ENCODE results near the gene BCL2.
"Not testable (repeated sequence)": the region's sequence is repeated elsewhere in the genome, so short reads cannot be mapped to it uniquely, and the experiment has no call there.

Gene BCL2

GRCh38 chr18:63191413-63191812 lies 128.2 kb downstream of the BCL2 start:
- no peak for TF ChIP-seq RARB (CRISPR knock-in tag; IDR thresholded peaks at IDR 0.05)
- no peak for TF ChIP-seq TCF4 (CRISPR knock-in tag; IDR thresholded peaks at IDR 0.05; ENCODE audit: borderline replicate concordance)
- no peak for TF ChIP-seq TOX (CRISPR knock-in tag; IDR thresholded peaks at IDR 0.05; ENCODE audit: borderline replicate concordance)
- TF ChIP-seq ZNF565 (CRISPR knock-in tag; conservative IDR thresholded peaks at IDR 0.05; ENCODE audit: low read depth): no peak
- TF ChIP-seq ISL1 (CRISPR knock-in tag; IDR thresholded peaks at IDR 0.05): no peak
- no peak for TF ChIP-seq ZC3H10 (CRISPR knock-in tag; IDR thresholded peaks at IDR 0.05)
- TF ChIP-seq GLIS3 (CRISPR knock-in tag; IDR thresholded peaks at IDR 0.05): no peak
- no peak for TF ChIP-seq ZNF70 (CRISPR knock-in tag; IDR thresholded peaks at IDR 0.05)
- TF ChIP-seq ZNF8 (CRISPR knock-in tag; IDR thresholded peaks at IDR 0.05): no peak
- TF ChIP-seq POU6F1 (CRISPR knock-in tag; IDR thresholded peaks at IDR 0.05; ENCODE audit: borderline replicate concordance, low read depth): no peak
- no peak for TF ChIP-seq CSDC2 (CRISPR knock-in tag; IDR thresholded peaks at IDR 0.05)
- TF ChIP-seq TSHZ2 (CRISPR knock-in tag; IDR thresholded peaks at IDR 0.05): no peak
- TF ChIP-seq ESRRG (CRISPR knock-in tag; IDR thresholded peaks at IDR 0.05): no peak
- no peak for TF ChIP-seq PATZ1 (CRISPR knock-in tag; IDR thresholded peaks at IDR 0.05; ENCODE audit: borderline replicate concordance)
- TF ChIP-seq ZFP3 (CRISPR knock-in tag; IDR thresholded peaks at IDR 0.05): no peak
- no peak for TF ChIP-seq SNAI2 (CRISPR knock-in tag; IDR thresholded peaks at IDR 0.05)
- no peak for ATAC-seq

GRCh38 chr18:63190838-63191237 lies 128.7 kb downstream of the BCL2 start:
- TF ChIP-seq ZNF8 (CRISPR knock-in tag; IDR thresholded peaks at IDR 0.05): peak; percentile 70
- not testable (repeated sequence) for ATAC-seq

GRCh38 chr18:63189817-63190216 lies 129.8 kb downstream of the BCL2 start:
- no peak for ATAC-seq
- no peak for TF ChIP-seq ISL1 (CRISPR knock-in tag; IDR thresholded peaks at IDR 0.05)
- TF ChIP-seq ZNF8 (CRISPR knock-in tag; IDR thresholded peaks at IDR 0.05): no peak
- no peak for TF ChIP-seq RARB (CRISPR knock-in tag; IDR thresholded peaks at IDR 0.05)

- ATAC-seq: no peak
- TF ChIP-seq PATZ1 (CRISPR knock-in tag; IDR thresholded peaks at IDR 0.05; ENCODE audit: borderline replicate concordance): no peak
- TF ChIP-seq ESRRG (CRISPR knock-in tag; IDR thresholded peaks at IDR 0.05): no peak
- TF ChIP-seq ZC3H10 (CRISPR knock-in tag; IDR thresholded peaks at IDR 0.05): no peak
- no peak for TF ChIP-seq PPARA (CRISPR knock-in tag; IDR thresholded peaks at IDR 0.05; ENCODE audit: borderline replicate concordance)
- no peak for TF ChIP-seq CSRNP3 (CRISPR knock-in tag; IDR thresholded peaks at IDR 0.05)
- TF ChIP-seq SNAI2 (CRISPR knock-in tag; IDR thresholded peaks at IDR 0.05): no peak
- no peak for TF ChIP-seq GLIS3 (CRISPR knock-in tag; IDR thresholded peaks at IDR 0.05)
- no peak for TF ChIP-seq ZFP3 (CRISPR knock-in tag; IDR thresholded peaks at IDR 0.05)
- no peak for TF ChIP-seq TSHZ2 (CRISPR knock-in tag; IDR thresholded peaks at IDR 0.05)
- TF ChIP-seq ZFP30 (CRISPR knock-in tag; IDR thresholded peaks at IDR 0.05): no peak
- no peak for TF ChIP-seq ISL1 (CRISPR knock-in tag; IDR thresholded peaks at IDR 0.05)
- TF ChIP-seq TCF4 (CRISPR knock-in tag; IDR thresholded peaks at IDR 0.05; ENCODE audit: borderline replicate concordance): no peak
- no peak for TF ChIP-seq ZNF8 (CRISPR knock-in tag; IDR thresholded peaks at IDR 0.05)
Observed at GRCh38 chr18:63189041-63189440, 130.5 kb downstream of the BCL2 start.

Measured in SK-N-SH treated with all-trans-retinoic acid at 6 μM for 48 hours (cell line).